Neuronal stem cell (in vitro differentiated cells): ENCODE measurements around the gene BLOC1S6.

Experiments
- DNase-seq: peaks from one replicate; pipeline ENCODE4 v3.0.0-alpha.2; 2013; ENCODE audit warnings: low spot score
- H2AFZ ChIP-seq: one replicate; pipeline ENCODE4 v1.6.1; 2013; ENCODE audit warnings: mild to moderate bottlenecking, low read length, inconsistent platforms
- H2AK5ac ChIP-seq: 2 replicates; pipeline ENCODE4 v1.6.1; 2013; ENCODE audit warnings: low read depth, mild to moderate bottlenecking, inconsistent platforms, low read length, moderate library complexity, mixed read lengths
- H2BK120ac ChIP-seq: 2 replicates; pipeline ENCODE4 v1.6.1; 2013; ENCODE audit warnings: low read depth, mild to moderate bottlenecking, inconsistent platforms, low read length, moderate library complexity, mixed read lengths
- H2BK12ac ChIP-seq: one replicate; pipeline ENCODE4 v1.6.1; 2013; ENCODE audit warnings: low read length, inconsistent platforms
- H2BK15ac ChIP-seq: 2 replicates; pipeline ENCODE4 v1.6.1; 2013; ENCODE audit warnings: mild to moderate bottlenecking, low read length, inconsistent platforms, mixed read lengths
- H2BK5ac ChIP-seq: one replicate; pipeline ENCODE4 v1.6.1; 2013; ENCODE audit warnings: inconsistent platforms, mild to moderate bottlenecking, low read length, moderate library complexity
- H3K14ac ChIP-seq: one replicate; pipeline ENCODE4 v1.6.1; 2013; ENCODE audit warnings: low read length, inconsistent platforms
- H3K18ac ChIP-seq: 2 replicates; pipeline ENCODE4 v1.6.1; 2013; ENCODE audit warnings: low read length, inconsistent platforms
- H3K23ac ChIP-seq: 2 replicates; pipeline ENCODE4 v1.6.1; 2013; ENCODE audit warnings: low read depth, mild to moderate bottlenecking, mixed read lengths, low read length, inconsistent platforms; ENCODE audit not compliant: poor library complexity
- H3K27ac ChIP-seq: replicated peaks from 3 replicates; pipeline ENCODE4 v1.5.1; 2013; ENCODE audit warnings: low read length, inconsistent platforms
- H3K27me3 ChIP-seq, 3 experiments: 2 replicates each; pipeline ENCODE4 v1.6.1; 2013; ENCODE audit warnings: low read length in 3 of 3, mild to moderate bottlenecking in 2 of 3, inconsistent platforms in 1 of 3, low read depth in 1 of 3, mixed read lengths in 1 of 3, moderate library complexity in 1 of 3; ENCODE audit not compliant: control insufficient read depth in 3 of 3, insufficient read depth in 3 of 3
- H3K36me3 ChIP-seq, 2 donors: replicated peaks in 1 of 2; 2 replicates each; pipeline ENCODE4 v1.6.1; 2013; ENCODE audit warnings: low read length in 2 of 2; ENCODE audit not compliant: control insufficient read depth in 2 of 2, insufficient read depth in 2 of 2
- H3K4ac ChIP-seq: 2 replicates; pipeline ENCODE4 v1.6.1; 2013; ENCODE audit warnings: inconsistent platforms, mild to moderate bottlenecking, low read length, moderate library complexity
- H3K4me1 ChIP-seq, 2 donors: 1 replicate in 1 of 2; 2 replicates in 1 of 2; pipeline ENCODE4 v1.6.1; 2013; ENCODE audit warnings: low read length in 2 of 2, low read depth in 1 of 2; ENCODE audit not compliant: control insufficient read depth in 2 of 2, insufficient read depth in 1 of 2
- H3K4me2 ChIP-seq: one replicate; pipeline ENCODE4 v1.6.1; 2013; ENCODE audit warnings: mild to moderate bottlenecking, low read length, inconsistent platforms; ENCODE audit not compliant: insufficient read depth, poor library complexity, severe bottlenecking
- H3K4me3 ChIP-seq, 2 donors: 2 replicates each; pipeline ENCODE4 v1.5.1; 2013; ENCODE audit warnings: low read length in 2 of 2, mild to moderate bottlenecking in 2 of 2, inconsistent platforms in 1 of 2, moderate library complexity in 1 of 2
- H3K79me1 ChIP-seq: one replicate; pipeline ENCODE4 v1.6.1; 2013; ENCODE audit warnings: low read depth, mild to moderate bottlenecking, inconsistent platforms, low read length, moderate library complexity
- H3K9ac ChIP-seq: one replicate; pipeline ENCODE4 v1.6.1; 2013; ENCODE audit warnings: mild to moderate bottlenecking, low read depth, low read length, inconsistent platforms; ENCODE audit not compliant: poor library complexity
- H3K9me3 ChIP-seq, 2 donors: replicated peaks in 1 of 2; 2 replicates each; pipeline versions ENCODE3 to v1.6.1; 2013; ENCODE audit warnings: low read length in 2 of 2, mild to moderate bottlenecking in 2 of 2, inconsistent platforms in 1 of 2, low read depth in 1 of 2, mixed read lengths in 1 of 2, moderate library complexity in 1 of 2; ENCODE audit not compliant: control insufficient read depth in 2 of 2, insufficient read depth in 1 of 2
- H4K8ac ChIP-seq: one replicate; pipeline ENCODE4 v1.6.1; 2013; ENCODE audit warnings: low read depth, mild to moderate bottlenecking, inconsistent platforms, low read length, moderate library complexity
- H4K91ac ChIP-seq: one replicate; pipeline ENCODE4 v1.6.1; 2013; ENCODE audit warnings: low read length, low read depth, mild to moderate bottlenecking, inconsistent platforms; ENCODE audit not compliant: poor library complexity
- WGBS, 2 donors: extraction: QIAGEN DNeasy Blood & Tissue Kit; methylation state at CpG; one replicate each; pipeline ENCODE4 v1.1.7; 2013; ENCODE audit warnings: missing lambda C conversion rate in 2 of 2, mixed read lengths in 1 of 2; ENCODE audit not compliant: insufficient read length in 2 of 2, insufficient replicate concordance in 1 of 2; ENCODE audit errors: extremely low coverage in 2 of 2; 5-methylcytosine and 5-hydroxymethylcytosine counted together

The BLOC1S6 gene

GRCh38 chr15:45544266-45545023, 42.7 kb upstream of the BLOC1S6 start:
- no peak for DNase-seq
- Histone ChIP-seq H2BK15ac (no peak overlapping the region), H3K27ac (no peak overlapping the region), H3K4ac (no peak overlapping the region), H3K9me3 (no peaks in the 10 kb centered on the region), H2AK5ac (no peak overlapping the region), H3K14ac (no peak overlapping the region), H3K36me3 (no peaks in the 10 kb centered on the region), H3K4me1 (no peaks in the 10 kb centered on the region), H3K23ac (no peak overlapping the region), H4K8ac (no peak overlapping the region), H3K27me3 (peaks cover 0 to 3% (median 0%) of the 10 kb centered on the region in 3 experiments), H3K4me2 (no peak overlapping the region), H3K79me1 (no peaks in the 10 kb centered on the region), H3K4me3 (no peak overlapping the region), H3K18ac (no peak overlapping the region), H2BK5ac (no peak overlapping the region), H2AFZ (no peak overlapping the region), H3K9ac (no peak overlapping the region), H2BK120ac (no peak overlapping the region), H4K91ac (no peak overlapping the region), H2BK12ac (no peak overlapping the region)
- WGBS, 2 donors = no CpG with 5 or more reads among the region's 4 CpGs

- Histone ChIP-seq H3K79me1 (no peaks in the 10 kb centered on the region), H2BK15ac (no peak overlapping the region), H4K8ac (no peak overlapping the region), H3K27me3 (peaks cover 0 to 6% (median 0%) of the 10 kb centered on the region in 3 experiments), H3K14ac (no peak overlapping the region), H3K4ac (no peak overlapping the region), H3K4me1 (no peaks in the 10 kb centered on the region), H2BK12ac (no peak overlapping the region), H2BK120ac (no peak overlapping the region), H3K4me2 (no peak overlapping the region), H4K91ac (no peak overlapping the region), H2BK5ac (no peak overlapping the region), H3K4me3 (no peak overlapping the region), H3K9ac (no peak overlapping the region), H3K18ac (no peak overlapping the region), H2AK5ac (no peak overlapping the region), H2AFZ (no peak overlapping the region), H3K9me3 (no peaks in the 10 kb centered on the region), H3K27ac (no peak overlapping the region), H3K36me3 (no peaks in the 10 kb centered on the region), H3K23ac (no peak overlapping the region)
- no peak for DNase-seq
- no CpG with 5 or more reads among the region's 7 CpGs for WGBS, 2 donors
Observed at GRCh38 chr15:45546789-45547188, 40.4 kb upstream of the BLOC1S6 start.

GRCh38 chr15:45548753-45549520, 38.2 kb upstream of the BLOC1S6 start:
- Histone ChIP-seq H2BK120ac (no peak overlapping the region), H2BK15ac (no peak overlapping the region), H2BK5ac (no peak overlapping the region), H3K4me3 (no peak overlapping the region), H2AK5ac (no peak overlapping the region), H3K4me1 (no peaks in the 10 kb centered on the region), H3K27ac (no peak overlapping the region), H3K14ac (no peak overlapping the region), H4K8ac (no peak overlapping the region), H3K36me3 (no peaks in the 10 kb centered on the region), H3K23ac (no peak overlapping the region), H3K4me2 (no peak overlapping the region), H2BK12ac (no peak overlapping the region), H3K9me3 (no peaks in the 10 kb centered on the region), H4K91ac (no peak overlapping the region), H2AFZ (peak overlapping the region; percentile 76), H3K27me3 (peaks cover 0 to 3% (median 0%) of the 10 kb centered on the region in 3 experiments), H3K4ac (no peak overlapping the region), H3K79me1 (no peaks in the 10 kb centered on the region), H3K18ac (no peak overlapping the region), H3K9ac (no peak overlapping the region)
- no CpG with 5 or more reads among the region's 17 CpGs for WGBS, 2 donors
- no peak for DNase-seq

- Histone ChIP-seq H3K23ac (no peak overlapping the region), H2AFZ (no peak overlapping the region), H3K27me3 (peaks cover 0 to 8% (median 0%) of the 10 kb centered on the region in 3 experiments), H4K8ac (no peak overlapping the region), H3K18ac (no peak overlapping the region), H4K91ac (no peak overlapping the region), H3K9me3 (no peaks in the 10 kb centered on the region), H3K79me1 (no peaks in the 10 kb centered on the region), H3K36me3 (no peaks in the 10 kb centered on the region), H3K4me2 (no peak overlapping the region), H2AK5ac (no peak overlapping the region), H3K4ac (no peak overlapping the region), H2BK12ac (no peak overlapping the region), H3K27ac (no peak overlapping the region), H3K14ac (no peak overlapping the region), H3K4me1 (no peaks in the 10 kb centered on the region), H2BK5ac (no peak overlapping the region), H3K9ac (no peak overlapping the region), H2BK15ac (no peak overlapping the region), H2BK120ac (no peak overlapping the region), H3K4me3 (no peak overlapping the region)
- DNase-seq = no peak
- no CpG with 5 or more reads among the region's 9 CpGs for WGBS, 2 donors
Observed at GRCh38 chr15:45549541-45550220, 37.5 kb upstream of the BLOC1S6 start.
